SU-DHL-6 (cell line): ENCODE results near the gene OASL.

Source experiments
- CTCF ChIP-seq: fragments of 200-600 bp; sonication (generic); IDR thresholded peaks from one replicate; pipeline ENCODE4 v1.5.1; 2017; ENCODE audit warnings: antibody characterized with exemption, mild to moderate bottlenecking, low read length, moderate library complexity; ENCODE audit not compliant: insufficient read depth, poor library complexity, severe bottlenecking
- EZH2phosphoT487 ChIP-seq: fragments of 200-600 bp; sonication (generic), shearing (Covaris generic); conservative IDR thresholded peaks from 2 replicates; pipeline ENCODE4 v1.6.1; 2018; ENCODE audit warnings: mild to moderate bottlenecking, antibody characterized with exemption, low read length, moderate library complexity, mixed read lengths

GRCh38 chr12:120998435-120998834 is 40.6 kb downstream of the OASL start:
- TF ChIP-seq CTCF (no peak), EZH2phosphoT487 (no peak)
